DMS 273 (cell line): ENCODE results near the gene LCN2.

Experiments
- DNase-seq: peaks from one replicate; lab custom pipeline; 2025; ENCODE audit not compliant: unreplicated experiment; lab: John Stamatoyannopoulos, UW

The LCN2 gene

DNA sequence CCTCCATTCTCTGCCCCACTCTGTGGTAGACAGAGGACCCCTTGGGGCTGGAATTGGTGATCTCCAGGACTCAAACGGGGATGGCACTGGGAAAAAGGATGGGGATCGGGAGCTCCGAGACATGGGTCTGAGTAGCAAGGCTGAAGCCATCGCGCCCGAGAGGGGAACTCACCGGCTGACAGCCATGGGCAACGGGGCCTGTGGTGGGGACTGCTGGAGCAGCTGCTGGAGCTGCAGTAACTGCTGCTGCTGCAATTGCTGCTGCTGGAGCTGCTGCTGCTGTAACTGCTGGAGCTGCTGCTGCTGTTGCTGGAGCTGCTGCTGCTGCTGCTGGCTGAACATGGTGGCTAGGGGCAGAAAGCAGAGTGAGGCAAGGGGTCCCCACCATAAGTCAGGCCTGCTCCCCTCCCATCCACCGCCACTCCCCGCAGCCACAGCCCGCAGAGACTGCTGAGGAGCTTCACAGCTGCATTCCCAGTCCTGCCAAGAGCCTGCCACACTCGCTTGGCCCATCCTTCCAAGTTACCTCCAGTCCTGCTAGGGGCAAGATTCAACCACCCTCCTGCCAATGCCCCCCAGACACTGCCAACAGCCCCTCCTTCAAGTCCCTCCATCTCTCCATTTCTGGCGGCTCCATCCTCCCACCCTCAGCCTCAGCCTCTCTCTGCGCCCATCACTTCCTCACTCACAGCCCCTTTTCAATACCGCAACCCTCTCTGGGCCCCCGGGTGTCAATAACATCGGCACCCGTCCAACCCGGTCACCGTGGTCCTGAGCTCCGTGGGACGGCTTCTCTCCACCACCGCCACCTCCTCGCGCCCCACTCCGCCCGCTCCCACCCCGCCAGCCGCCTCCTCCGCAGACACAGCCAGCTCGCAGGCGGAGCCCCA lies 41.5 kb downstream of the LCN2 start:
- peak; percentile 47 for DNase-seq

DNA sequence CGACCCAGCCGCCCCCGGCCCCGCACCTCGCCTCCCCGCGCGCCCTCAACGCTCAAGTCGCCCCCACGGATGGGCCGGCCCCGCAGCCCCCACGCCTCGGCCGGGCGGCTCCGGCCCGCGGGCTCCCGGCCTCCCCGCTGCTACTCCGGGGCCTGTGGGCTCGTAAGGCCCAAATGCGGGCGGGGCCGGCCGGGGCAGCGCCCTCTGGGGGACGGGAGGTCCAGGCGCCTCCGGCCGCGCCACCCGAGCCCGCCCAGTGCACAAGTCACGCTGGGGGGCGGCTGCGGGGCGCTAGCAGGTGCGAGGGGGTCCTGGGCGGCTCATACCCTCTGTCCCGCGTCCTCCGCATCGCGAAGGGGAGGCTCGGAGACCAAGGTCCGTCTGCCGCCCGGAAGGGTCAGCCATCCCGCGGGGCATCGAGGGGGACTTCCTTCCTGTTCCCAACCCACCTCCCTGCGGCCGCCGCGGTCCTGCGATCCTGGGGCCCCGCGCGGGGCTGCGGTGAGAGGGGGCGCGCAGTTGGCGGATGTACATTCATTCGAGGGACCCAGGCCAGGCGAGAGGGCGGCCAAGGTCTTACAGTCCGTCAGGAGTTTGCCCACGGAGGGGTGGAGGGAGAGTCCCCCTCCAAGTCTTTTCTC lies 42.3 kb downstream of the LCN2 start, which contains the start of gene CIZ1:
Gene CIZ1 (minus strand): TSS at position 167 of the 641 bp plus-strand sequence. CDS start 715 bp downstream, outside the sequence.
- peak; percentile 88 for DNase-seq

DNA sequence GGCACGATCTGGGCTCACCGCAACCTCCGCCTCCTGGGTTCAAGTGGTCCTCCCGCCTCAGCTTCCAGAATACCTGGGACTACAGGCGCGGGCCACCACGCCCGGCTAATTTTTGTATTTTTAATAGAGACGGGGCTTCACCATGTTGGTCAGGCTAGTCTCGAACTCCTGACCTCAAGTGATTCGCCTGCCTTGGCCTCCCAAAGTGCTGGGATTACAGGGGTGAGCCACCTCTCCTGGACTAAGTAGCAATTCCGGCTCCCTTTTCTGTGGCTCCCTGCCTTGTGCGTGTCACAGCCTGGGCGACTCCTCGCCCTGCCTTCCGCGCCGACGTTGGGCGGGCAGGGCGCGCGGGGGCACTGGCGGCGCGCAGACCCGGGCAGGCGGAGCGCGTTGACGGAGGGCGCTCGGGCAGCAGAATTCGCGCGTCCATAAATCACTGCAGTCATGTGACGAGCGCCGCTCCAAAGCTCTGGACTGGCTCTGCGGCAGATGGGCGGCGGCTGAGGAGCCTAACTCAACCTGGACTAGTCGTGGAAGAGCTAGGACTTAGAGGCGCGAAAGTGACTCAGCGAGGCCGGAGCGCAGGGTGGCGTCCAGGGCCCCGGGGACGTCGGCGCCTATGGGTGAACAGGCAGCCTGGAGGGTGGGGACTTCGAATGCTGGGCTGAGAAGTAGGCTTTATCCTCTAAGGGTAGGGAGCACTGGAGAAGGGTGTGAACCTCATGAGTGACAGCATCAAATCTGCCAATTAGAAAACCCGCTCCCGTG lies 43.5 kb downstream of the LCN2 start:
- DNase-seq: peak; percentile 97

DNA sequence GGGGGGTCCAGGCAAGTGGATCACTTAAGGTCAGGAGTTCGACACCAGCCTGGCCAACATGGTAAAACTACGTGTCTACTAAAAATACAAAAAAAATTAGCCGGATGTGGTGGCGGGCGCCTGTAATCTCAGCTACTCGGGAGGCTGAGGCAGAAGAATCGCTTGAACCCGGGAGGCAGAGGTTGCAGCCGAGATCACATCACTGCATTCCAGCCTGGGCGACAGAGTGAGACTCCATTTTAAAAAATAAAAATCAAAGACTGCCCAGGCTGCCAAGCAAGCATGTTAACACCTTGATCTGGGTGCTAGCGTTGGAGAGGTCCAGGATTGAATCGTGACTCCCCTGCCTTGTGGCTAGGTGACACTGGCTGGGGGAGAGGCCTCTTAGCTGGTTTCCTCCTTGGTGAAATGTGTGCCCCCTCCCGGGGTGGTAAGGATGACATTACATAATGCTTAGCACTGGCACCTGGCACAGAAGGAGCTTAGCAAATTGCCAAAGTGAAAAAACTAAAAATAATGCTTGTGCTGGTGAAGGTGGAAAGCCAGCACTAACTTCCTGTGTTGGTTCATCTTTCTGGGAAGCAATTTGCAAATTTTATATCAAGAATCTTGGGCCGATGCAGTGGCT lies 44.3 kb downstream of the LCN2 start:
- no peak for DNase-seq

DNA sequence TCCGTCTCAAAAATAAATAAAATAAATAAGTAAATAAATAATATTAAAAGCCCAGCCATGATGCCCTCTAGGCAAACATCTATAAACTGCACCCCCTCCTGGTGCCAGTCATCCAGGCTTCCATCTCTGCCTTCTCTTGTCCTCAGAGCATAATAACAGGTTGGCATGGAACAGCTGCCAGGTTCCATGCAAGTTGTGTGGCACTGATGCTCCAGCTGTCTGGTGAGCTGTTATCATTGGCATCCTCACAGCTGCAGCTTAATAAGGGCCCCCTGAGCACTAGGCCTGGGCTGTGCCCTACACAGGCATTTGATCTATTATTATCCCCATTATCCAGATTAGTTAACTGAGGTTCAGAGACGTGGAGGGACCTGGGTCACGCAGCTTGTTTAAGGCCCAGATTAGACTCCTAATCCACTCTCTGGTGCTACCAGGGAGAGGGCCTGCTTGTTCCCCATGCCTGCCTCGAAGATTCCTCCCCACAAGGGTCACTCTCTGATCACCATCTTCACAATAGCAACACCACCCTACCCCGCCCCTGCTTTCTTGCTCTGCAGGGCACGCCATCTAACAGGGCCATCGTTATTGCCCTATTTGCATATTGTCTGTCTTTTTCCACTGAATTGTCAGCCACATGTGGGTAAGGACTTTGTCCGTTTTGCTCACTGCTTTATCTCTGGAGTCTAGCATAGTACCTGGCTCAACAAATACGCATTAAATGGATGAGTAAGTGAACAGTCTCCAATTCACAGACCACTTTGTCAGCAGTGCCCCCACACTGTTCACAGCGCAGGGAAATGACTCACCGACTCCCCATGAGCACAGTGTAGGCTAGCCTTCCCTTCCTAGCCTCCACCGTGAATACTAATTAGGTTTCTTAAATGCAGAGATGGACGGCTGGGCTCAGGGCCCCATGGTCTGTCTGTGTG lies 52.5 kb downstream of the LCN2 start:
- peak; percentile 57 for DNase-seq

DNA sequence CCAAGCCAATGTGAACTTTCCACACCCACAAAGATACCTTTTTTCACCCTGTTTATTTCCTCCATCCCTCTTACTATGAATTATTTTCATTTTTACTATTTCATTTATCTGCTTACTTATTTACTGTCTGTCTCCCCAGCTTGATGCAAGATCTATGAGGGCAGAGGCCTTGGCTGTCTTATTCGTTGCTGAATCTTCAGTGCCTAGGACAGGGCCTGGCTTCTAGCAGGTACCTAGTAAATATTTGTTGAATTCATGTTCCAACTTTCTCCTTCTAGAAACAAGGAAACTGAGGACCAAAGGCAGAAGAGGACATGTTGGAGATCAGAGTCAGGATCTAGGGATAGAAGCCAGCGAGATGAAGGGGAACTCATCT lies 53.4 kb downstream of the LCN2 start:
- DNase-seq: no peak
